NCI-H1694 treated with DMSO at 0.1 percent for 48 hours (cell line): ENCODE results near the gene IFI6.
"Not testable (repeated sequence)": the region's sequence is repeated elsewhere in the genome, so short reads cannot be mapped to it uniquely, and the experiment has no call there.

Experiments used
- DNase-seq: peaks from one replicate; lab custom pipeline; 2025; lab: John Stamatoyannopoulos, UW

IFI6 gene

GRCh38 chr1:27628712-27629111 lies 43.3 kb downstream of the IFI6 start:
- no peak for DNase-seq

- not testable (repeated sequence) for DNase-seq
Observed at GRCh38 chr1:27627733-27628132, 44.3 kb downstream of the IFI6 start.

GRCh38 chr1:27627061-27627460 lies 44.9 kb downstream of the IFI6 start:
- no peak for DNase-seq

GRCh38 chr1:27626031-27626935 lies 45.7 kb downstream of the IFI6 start:
- no peak for DNase-seq

GRCh38 chr1:27624467-27625178 lies 47.4 kb downstream of the IFI6 start:
- DNase-seq, result no peak

- no peak for DNase-seq
Observed at GRCh38 chr1:27623327-27624212, 48.4 kb downstream of the IFI6 start.

GRCh38 chr1:27622828-27623227 lies 49.2 kb downstream of the IFI6 start:
- DNase-seq, result no peak

GRCh38 chr1:27621051-27621920 lies 50.7 kb downstream of the IFI6 start:
- DNase-seq, result no peak

GRCh38 chr1:27619782-27620438 lies 52.1 kb downstream of the IFI6 start:
- not testable (repeated sequence) for DNase-seq

GRCh38 chr1:27618341-27619082 lies 53.5 kb downstream of the IFI6 start:
- no peak for DNase-seq

- no peak for DNase-seq
Observed at GRCh38 chr1:27617420-27617819, 54.6 kb downstream of the IFI6 start.

- no peak for DNase-seq
Observed at GRCh38 chr1:27616441-27616840, 55.6 kb downstream of the IFI6 start.
